SK-N-SH (cell line): ENCODE measurements around the gene ACOT9. TPM values are rescaled to one million over a fixed set of nuclear protein-coding genes. Genes with fewer than 3 reads are reported as not detected.

Experiments used
- CTCF ChIA-PET: fragments of 300-600, 350-600 bp; formaldehyde crosslinking; extraction: SDS; loops from one replicate; lab custom pipeline; 2021; lab: Yijun Ruan, JAX
- POLR2A ChIA-PET: fragments of 350-600 bp; sonication (Branson Sonifier 250); formaldehyde crosslinking; extraction: SDS; loops from one replicate; lab custom pipeline; 2020; ENCODE audit warnings: antibody characterized with exemption, inconsistent platforms; lab: Yijun Ruan, JAX
- DNase-seq: peaks from one replicate; pipeline ENCODE4 v3.0.0; 2012
- H2AFZ ChIP-seq: fragments of 200-600 bp; sonication (generic); 2 replicates; pipeline ENCODE4 v1.8.1; 2016; ENCODE audit warnings: antibody characterized with exemption, mild to moderate bottlenecking, low read depth
- H3F3A ChIP-seq: fragments of 200-600 bp; sonication (generic); replicated peaks from 2 replicates; pipeline ENCODE3; 2016; ENCODE audit warnings: antibody characterized with exemption, mild to moderate bottlenecking; ENCODE audit not compliant: insufficient read depth
- H3K27ac ChIP-seq, 2 experiments: fragments of 200-500 bp in 1 of 2; fragments of 200-600 bp in 1 of 2; sonication (Bioruptor generic) in 1 of 2; sonication (generic), shearing (Covaris generic) in 1 of 2; 2 replicates each; pipeline versions ENCODE4 v1.5.1 to v1.6.1; 2014 to 2016; ENCODE audit warnings: low read depth in 2 of 2, inconsistent platforms in 1 of 2, low read length in 1 of 2, mild to moderate bottlenecking in 1 of 2, mixed read lengths in 1 of 2
- H3K27me3 ChIP-seq: fragments of 200-600 bp; sonication (generic), shearing (Covaris generic); 2 replicates; pipeline ENCODE4 v1.6.1; 2016; ENCODE audit warnings: mixed run types; ENCODE audit not compliant: insufficient read depth
- H3K36me3 ChIP-seq, 2 experiments: fragments of 200-500 bp in 1 of 2; fragments of 200-600 bp in 1 of 2; sonication (Bioruptor generic) in 1 of 2; sonication (generic) in 1 of 2; replicated peaks in 1 of 2; 2 replicates each; pipeline versions ENCODE3 to v1.5.1; 2014 to 2016; ENCODE audit warnings: low read length in 1 of 2, mild to moderate bottlenecking in 1 of 2; ENCODE audit not compliant: insufficient read depth in 2 of 2, control insufficient read depth in 1 of 2
- H3K4me1 ChIP-seq, 2 experiments: fragments of 200-500 bp in 1 of 2; fragments of 200-600 bp in 1 of 2; sonication (Bioruptor generic) in 1 of 2; sonication (generic), shearing (Covaris generic) in 1 of 2; 2 replicates each; pipeline versions ENCODE4 v1.5.1 to v1.6.1; 2014 to 2016; ENCODE audit warnings: low read depth in 1 of 2, low read length in 1 of 2, mixed run types in 1 of 2; ENCODE audit not compliant: insufficient read depth in 2 of 2, control insufficient read depth in 1 of 2
- H3K4me2 ChIP-seq: fragments of 200-600 bp; sonication (generic), shearing (Covaris generic); 2 replicates; pipeline ENCODE4 v1.6.1; 2017; ENCODE audit warnings: mixed run types
- H3K4me3 ChIP-seq, 2 experiments: fragments of 200-500 bp in 1 of 2; fragments of 200-600 bp in 1 of 2; sonication (Bioruptor generic) in 1 of 2; sonication (generic), shearing (Covaris generic) in 1 of 2; 2 replicates each; pipeline versions ENCODE4 v1.5.1 to v1.8.1; 2014 to 2016; ENCODE audit warnings: low read depth in 2 of 2, inconsistent platforms in 1 of 2, low read length in 1 of 2, mild to moderate bottlenecking in 1 of 2, mixed read lengths in 1 of 2, moderate library complexity in 1 of 2
- H3K79me2 ChIP-seq: fragments of 200-600 bp; sonication (generic); 2 replicates; pipeline ENCODE4 v1.8.1; 2017; ENCODE audit warnings: mild to moderate bottlenecking; ENCODE audit not compliant: insufficient read depth
- H3K9ac ChIP-seq: fragments of 200-600 bp; sonication (generic); 2 replicates; pipeline ENCODE4 v1.6.1; 2017; ENCODE audit warnings: mixed run types
- H3K9me2 ChIP-seq: fragments of 200-600 bp; sonication (generic); 2 replicates; pipeline ENCODE4 v1.6.1; 2017; ENCODE audit warnings: mixed run types
- H3K9me3 ChIP-seq: fragments of 200-600 bp; sonication (generic); 2 replicates; pipeline ENCODE4 v1.6.1; 2017; ENCODE audit warnings: mixed run types, mild to moderate bottlenecking, moderate library complexity
- H4K20me1 ChIP-seq: fragments of 200-600 bp; sonication (generic); 2 replicates; pipeline ENCODE4 v1.6.1; 2017; ENCODE audit warnings: mild to moderate bottlenecking, mixed run types; ENCODE audit not compliant: insufficient read depth
- EP300 ChIP-seq, 2 experiments: IDR thresholded peaks; 2 replicates each; pipeline versions ENCODE4 v1.4.0 to v1.6.1; 2012; ENCODE audit warnings: borderline replicate concordance in 1 of 2, low read depth in 1 of 2, low read length in 1 of 2
- EZH2phosphoT487 ChIP-seq: fragments of 200-600 bp; sonication (generic); IDR thresholded peaks from 2 replicates; pipeline ENCODE4 v1.6.1; 2017; ENCODE audit warnings: low read depth, mixed run types, mild to moderate bottlenecking, antibody characterized with exemption, moderate library complexity, borderline replicate concordance
- GABPA ChIP-seq: IDR thresholded peaks from 2 replicates; pipeline ENCODE4 v1.4.0; 2012; ENCODE audit warnings: low read depth, mild to moderate bottlenecking
- GATA2 ChIP-seq: sonication (generic); formaldehyde crosslinking; IDR thresholded peaks from 2 replicates; pipeline ENCODE4 v1.5.0; 2020; ENCODE audit warnings: mild to moderate bottlenecking, missing genetic modification reagents
- MEF2A ChIP-seq: IDR thresholded peaks from 2 replicates; pipeline ENCODE4 v1.4.0; 2012; ENCODE audit warnings: low read depth, borderline replicate concordance
- MXI1 ChIP-seq: IDR thresholded peaks from 2 replicates; pipeline ENCODE4 v1.6.1; 2012; ENCODE audit warnings: mild to moderate bottlenecking, low read depth, low read length, improper control_type of control experiment
- NRF1 ChIP-seq: IDR thresholded peaks from 2 replicates; pipeline ENCODE4 v1.6.1; 2012; ENCODE audit warnings: low read depth, mild to moderate bottlenecking, low read length
- RCOR1 ChIP-seq: fragments of 150-350 bp; IDR thresholded peaks from 2 replicates; pipeline ENCODE4 v1.6.1; 2017; ENCODE audit warnings: antibody characterized with exemption, low read length
- RFX5 ChIP-seq: IDR thresholded peaks from 2 replicates; pipeline ENCODE4 v1.6.1; 2012; ENCODE audit warnings: mild to moderate bottlenecking, improper control_type of control experiment, low read length
- SIN3A ChIP-seq: IDR thresholded peaks from 2 replicates; pipeline ENCODE4 v1.6.1; 2012; ENCODE audit warnings: low read depth, mild to moderate bottlenecking, low read length, moderate library complexity, borderline replicate concordance
- TCF12 ChIP-seq: IDR thresholded peaks from 2 replicates; pipeline ENCODE4 v1.4.0; 2012
- whole genome bisulfite sequencing: methylation state at CpG from one replicate; pipeline ENCODE4 v1.1.6; 2017; ENCODE audit warnings: low lambda C conversion rate; 5-methylcytosine and 5-hydroxymethylcytosine counted together
- polyA plus RNA-seq, 3 experiments: library from polyadenylated mRNA; depleted of rRNA; stranded (reverse); fragments of >200 nt; gene quantifications; 2 replicates each; pipeline ENCODE4 v1.2.3, GENCODE V29; 2012
- TF ChIP-seq, protein P1 (sequence below): IDR thresholded peaks from 2 replicates; pipeline ENCODE4 v1.4.0; 2012; ENCODE audit warnings: low read depth
- TF ChIP-seq, protein P2 (sequence below): IDR thresholded peaks from 2 replicates; pipeline ENCODE4; 2012
- TF ChIP-seq, protein P3 (sequence below): fragments of 150-350 bp; IDR thresholded peaks from 2 replicates; pipeline ENCODE4 v1.6.1; 2016; ENCODE audit warnings: mild to moderate bottlenecking, low read depth, low read length
- TF ChIP-seq, protein P4 (sequence below): IDR thresholded peaks from 2 replicates; pipeline ENCODE4 v1.4.0; 2012; ENCODE audit warnings: low read depth, borderline replicate concordance
- TF ChIP-seq, protein P5 (sequence below): fragments of 200-600 bp; sonication (generic); IDR thresholded peaks from 2 replicates; pipeline ENCODE4 v1.6.1; 2017; ENCODE audit warnings: antibody characterized with exemption, mild to moderate bottlenecking, moderate library complexity
- TF ChIP-seq, protein P6 (sequence below): IDR thresholded peaks from 2 replicates; pipeline ENCODE4 v1.4.0; 2012; ENCODE audit warnings: low read depth, borderline replicate concordance

ACOT9 gene
- polyA plus RNA-seq, 1 of the 3 experiments (the other 2 are of a cell fraction), result 23.7 TPM

DNA sequence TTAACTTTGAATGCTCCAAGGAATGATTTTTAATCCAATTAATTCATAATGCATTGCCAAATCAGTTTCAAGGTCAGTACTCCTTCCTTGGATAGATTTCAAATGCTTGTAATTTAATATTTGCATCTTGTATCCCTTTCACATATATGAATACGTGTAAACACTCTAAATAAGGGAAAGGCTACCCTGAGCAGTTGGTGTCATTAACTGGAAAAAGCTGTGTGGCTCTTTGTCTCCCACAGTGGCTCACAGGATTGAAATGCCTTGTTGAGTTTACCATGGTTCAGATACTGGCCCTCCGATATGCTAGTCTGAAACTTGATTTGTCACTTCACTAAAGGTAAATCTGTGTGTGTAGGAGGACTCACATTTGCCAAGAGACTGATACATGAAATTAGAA is 16.7 kb upstream of the ACOT9 start:
- CTCF ChIA-PET, result interaction anchor here (1.0 kb wide), 1 partner anchor 142 kb away, joined by 3 read pairs; no protein-coding TSS in a partner anchor
- H3K36me3 ChIP-seq, result no peaks in the 10 kb centered on the region

DNA sequence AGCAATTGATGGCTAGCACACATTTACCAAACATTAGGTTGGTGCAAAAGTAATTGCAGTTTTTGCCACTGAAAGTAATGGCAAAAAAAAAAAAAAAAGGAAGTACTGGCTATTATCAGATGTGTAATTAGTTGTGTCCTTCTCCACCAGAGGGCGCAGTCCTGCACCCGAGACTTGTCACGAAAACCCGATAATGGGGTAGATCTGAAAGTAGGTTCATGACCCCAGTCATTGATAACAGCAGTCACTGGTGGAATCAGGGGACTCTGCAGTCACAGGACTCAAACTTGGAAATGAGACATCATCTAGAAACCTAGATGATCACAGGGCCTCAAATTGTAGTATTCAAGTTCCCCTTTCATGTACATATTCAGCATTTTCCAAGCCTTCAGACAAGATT is 13.1 kb upstream of the ACOT9 start:
- Histone ChIP-seq H3K9ac (no peak overlapping the region), H3K9me2 (no peaks in the 10 kb centered on the region), H3K27me3 (no peaks in the 10 kb centered on the region), H4K20me1 (no peaks in the 10 kb centered on the region), H3K27ac (no peak overlapping the region), H3K4me2 (no peak overlapping the region), H3K79me2 (no peaks in the 10 kb centered on the region), H3K36me3 (no peaks in the 10 kb centered on the region), H3K4me3 (peak overlapping the region in 1 of 2 experiments; percentile 38; a peak in 1 of 4 replicates), H3K9me3 (no peaks in the 10 kb centered on the region), H2AFZ (no peak overlapping the region), H3F3A (peaks cover 6% of the 10 kb centered on the region), H3K4me1 (no peaks in the 10 kb centered on the region)
- peak; percentile 49 for DNase-seq
- ChIA-PET POLR2A (no interaction called here), CTCF (no interaction called here)
- WGBS, result 1% methylated on average over 4 of the region's 4 CpGs
- TF ChIP-seq SIN3A (no peak), MEF2A (no peak), GABPA (no peak), NRF1 (no peak), GATA2 (no peak)
- TF ChIP-seq, protein P1, sequence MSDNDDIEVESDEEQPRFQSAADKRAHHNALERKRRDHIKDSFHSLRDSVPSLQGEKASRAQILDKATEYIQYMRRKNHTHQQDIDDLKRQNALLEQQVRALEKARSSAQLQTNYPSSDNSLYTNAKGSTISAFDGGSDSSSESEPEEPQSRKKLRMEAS, result no peak
- TF ChIP-seq, protein P2, sequence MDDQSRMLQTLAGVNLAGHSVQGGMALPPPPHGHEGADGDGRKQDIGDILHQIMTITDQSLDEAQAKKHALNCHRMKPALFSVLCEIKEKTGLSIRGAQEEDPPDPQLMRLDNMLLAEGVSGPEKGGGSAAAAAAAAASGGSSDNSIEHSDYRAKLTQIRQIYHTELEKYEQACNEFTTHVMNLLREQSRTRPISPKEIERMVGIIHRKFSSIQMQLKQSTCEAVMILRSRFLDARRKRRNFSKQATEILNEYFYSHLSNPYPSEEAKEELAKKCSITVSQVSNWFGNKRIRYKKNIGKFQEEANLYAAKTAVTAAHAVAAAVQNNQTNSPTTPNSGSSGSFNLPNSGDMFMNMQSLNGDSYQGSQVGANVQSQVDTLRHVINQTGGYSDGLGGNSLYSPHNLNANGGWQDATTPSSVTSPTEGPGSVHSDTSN, result no peak
- TF ChIP-seq, protein P3, sequence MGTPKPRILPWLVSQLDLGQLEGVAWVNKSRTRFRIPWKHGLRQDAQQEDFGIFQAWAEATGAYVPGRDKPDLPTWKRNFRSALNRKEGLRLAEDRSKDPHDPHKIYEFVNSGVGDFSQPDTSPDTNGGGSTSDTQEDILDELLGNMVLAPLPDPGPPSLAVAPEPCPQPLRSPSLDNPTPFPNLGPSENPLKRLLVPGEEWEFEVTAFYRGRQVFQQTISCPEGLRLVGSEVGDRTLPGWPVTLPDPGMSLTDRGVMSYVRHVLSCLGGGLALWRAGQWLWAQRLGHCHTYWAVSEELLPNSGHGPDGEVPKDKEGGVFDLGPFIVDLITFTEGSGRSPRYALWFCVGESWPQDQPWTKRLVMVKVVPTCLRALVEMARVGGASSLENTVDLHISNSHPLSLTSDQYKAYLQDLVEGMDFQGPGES, result no peak
- TF ChIP-seq, protein P4, sequence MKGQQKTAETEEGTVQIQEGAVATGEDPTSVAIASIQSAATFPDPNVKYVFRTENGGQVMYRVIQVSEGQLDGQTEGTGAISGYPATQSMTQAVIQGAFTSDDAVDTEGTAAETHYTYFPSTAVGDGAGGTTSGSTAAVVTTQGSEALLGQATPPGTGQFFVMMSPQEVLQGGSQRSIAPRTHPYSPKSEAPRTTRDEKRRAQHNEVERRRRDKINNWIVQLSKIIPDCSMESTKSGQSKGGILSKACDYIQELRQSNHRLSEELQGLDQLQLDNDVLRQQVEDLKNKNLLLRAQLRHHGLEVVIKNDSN, result no peak

More for the DNA sequence above, 16.7 kb upstream of the ACOT9 start:
- Histone ChIP-seq H3K4me3 (no peak overlapping the region), H3K27ac (no peak overlapping the region), H3K9ac (no peak overlapping the region), H3K4me1 (no peaks in the 10 kb centered on the region), H2AFZ (no peak overlapping the region), H3K9me3 (no peaks in the 10 kb centered on the region), H3K27me3 (no peaks in the 10 kb centered on the region), H3K9me2 (no peaks in the 10 kb centered on the region), H3K79me2 (no peaks in the 10 kb centered on the region), H3F3A (no peaks in the 10 kb centered on the region), H3K4me2 (no peak overlapping the region), H4K20me1 (no peaks in the 10 kb centered on the region)
- whole genome bisulfite sequencing, result 38% methylated on average over 2 of the region's 2 CpGs
- POLR2A ChIA-PET, result no interaction called here
- DNase-seq, result no peak
- TF ChIP-seq NRF1, result no peak
- no peak for TF ChIP-seq EP300 (IDR thresholded peaks at IDR 0.05; ENCODE audit: borderline replicate concordance in 1 of 2, low read depth in 1 of 2, low read length in 1 of 2)
- TF ChIP-seq, protein P3, result no peak
- TF ChIP-seq GABPA, result no peak
- TF ChIP-seq, protein P5, sequence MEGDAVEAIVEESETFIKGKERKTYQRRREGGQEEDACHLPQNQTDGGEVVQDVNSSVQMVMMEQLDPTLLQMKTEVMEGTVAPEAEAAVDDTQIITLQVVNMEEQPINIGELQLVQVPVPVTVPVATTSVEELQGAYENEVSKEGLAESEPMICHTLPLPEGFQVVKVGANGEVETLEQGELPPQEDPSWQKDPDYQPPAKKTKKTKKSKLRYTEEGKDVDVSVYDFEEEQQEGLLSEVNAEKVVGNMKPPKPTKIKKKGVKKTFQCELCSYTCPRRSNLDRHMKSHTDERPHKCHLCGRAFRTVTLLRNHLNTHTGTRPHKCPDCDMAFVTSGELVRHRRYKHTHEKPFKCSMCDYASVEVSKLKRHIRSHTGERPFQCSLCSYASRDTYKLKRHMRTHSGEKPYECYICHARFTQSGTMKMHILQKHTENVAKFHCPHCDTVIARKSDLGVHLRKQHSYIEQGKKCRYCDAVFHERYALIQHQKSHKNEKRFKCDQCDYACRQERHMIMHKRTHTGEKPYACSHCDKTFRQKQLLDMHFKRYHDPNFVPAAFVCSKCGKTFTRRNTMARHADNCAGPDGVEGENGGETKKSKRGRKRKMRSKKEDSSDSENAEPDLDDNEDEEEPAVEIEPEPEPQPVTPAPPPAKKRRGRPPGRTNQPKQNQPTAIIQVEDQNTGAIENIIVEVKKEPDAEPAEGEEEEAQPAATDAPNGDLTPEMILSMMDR, result no peak
- no peak for TF ChIP-seq TCF12
- no peak for TF ChIP-seq RFX5
- TF ChIP-seq MXI1, result no peak
- TF ChIP-seq, protein P6, sequence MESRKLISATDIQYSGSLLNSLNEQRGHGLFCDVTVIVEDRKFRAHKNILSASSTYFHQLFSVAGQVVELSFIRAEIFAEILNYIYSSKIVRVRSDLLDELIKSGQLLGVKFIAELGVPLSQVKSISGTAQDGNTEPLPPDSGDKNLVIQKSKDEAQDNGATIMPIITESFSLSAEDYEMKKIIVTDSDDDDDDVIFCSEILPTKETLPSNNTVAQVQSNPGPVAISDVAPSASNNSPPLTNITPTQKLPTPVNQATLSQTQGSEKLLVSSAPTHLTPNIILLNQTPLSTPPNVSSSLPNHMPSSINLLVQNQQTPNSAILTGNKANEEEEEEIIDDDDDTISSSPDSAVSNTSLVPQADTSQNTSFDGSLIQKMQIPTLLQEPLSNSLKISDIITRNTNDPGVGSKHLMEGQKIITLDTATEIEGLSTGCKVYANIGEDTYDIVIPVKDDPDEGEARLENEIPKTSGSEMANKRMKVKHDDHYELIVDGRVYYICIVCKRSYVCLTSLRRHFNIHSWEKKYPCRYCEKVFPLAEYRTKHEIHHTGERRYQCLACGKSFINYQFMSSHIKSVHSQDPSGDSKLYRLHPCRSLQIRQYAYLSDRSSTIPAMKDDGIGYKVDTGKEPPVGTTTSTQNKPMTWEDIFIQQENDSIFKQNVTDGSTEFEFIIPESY, result no peak
- TF ChIP-seq GATA2, result no peak
- TF ChIP-seq EZH2phosphoT487, result no peak
- TF ChIP-seq RCOR1, result no peak
